HG02840 (cell line): Measurements from ENCODE around the gene APH1B.

ENCODE experiments used
- ATAC-seq: cut with Tn5 transposase; IDR thresholded peaks from one replicate; pipeline ENCODE4 v1.9.1; 2021; ENCODE audit warnings: mild to moderate bottlenecking, moderate library complexity, moderate number of reproducible peaks; ENCODE audit not compliant: unreplicated experiment, low FRiP score

The APH1B gene

DNA sequence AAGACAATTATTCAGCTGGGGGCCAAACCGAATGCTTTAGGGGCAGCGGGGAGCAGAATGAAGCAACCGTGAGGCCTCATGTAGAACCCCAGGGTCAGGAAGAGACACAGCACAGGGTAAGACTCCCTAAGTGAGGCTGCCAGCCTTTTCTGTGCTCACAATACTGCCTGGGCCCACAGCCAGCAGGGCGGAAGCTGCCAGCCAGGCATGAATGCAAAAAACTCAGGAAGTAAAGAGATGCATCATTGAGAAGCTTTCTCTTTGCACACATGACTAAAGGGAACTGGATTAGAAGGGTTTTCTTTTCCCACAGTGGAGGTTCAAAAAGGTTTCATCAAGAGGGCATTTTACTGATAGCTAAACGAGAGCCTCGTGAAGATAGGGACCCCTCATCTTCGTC, 71.0 kb downstream of the APH1B start:
- no peak for ATAC-seq

GRCh38 chr15:63349156-63349555, 71.8 kb downstream of the APH1B start:
- ATAC-seq = no peak

DNA sequence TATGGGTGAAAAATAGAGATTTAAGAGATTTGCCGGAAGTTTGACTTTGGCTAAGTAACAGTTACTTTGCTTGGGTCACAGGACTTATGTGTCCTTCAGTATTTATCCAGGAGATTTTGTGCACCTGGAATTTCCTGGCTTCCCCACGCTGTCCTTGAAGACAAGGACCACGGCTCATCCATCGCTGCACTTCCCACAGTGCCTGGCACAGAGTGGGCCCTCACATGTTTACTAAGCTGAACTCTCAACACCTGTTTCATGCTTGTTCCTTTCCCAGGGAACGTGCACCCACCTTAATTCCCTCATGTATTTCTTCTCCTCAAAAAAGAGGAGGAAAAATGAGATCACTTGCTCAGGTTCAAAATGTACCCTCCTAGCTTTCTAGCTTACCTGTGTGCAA, 72.2 kb downstream of the APH1B start:
- no peak for ATAC-seq

- no peak for ATAC-seq
These were observed 72.8 kb downstream of the APH1B start for GRCh38 chr15:63350178-63350621.

DNA sequence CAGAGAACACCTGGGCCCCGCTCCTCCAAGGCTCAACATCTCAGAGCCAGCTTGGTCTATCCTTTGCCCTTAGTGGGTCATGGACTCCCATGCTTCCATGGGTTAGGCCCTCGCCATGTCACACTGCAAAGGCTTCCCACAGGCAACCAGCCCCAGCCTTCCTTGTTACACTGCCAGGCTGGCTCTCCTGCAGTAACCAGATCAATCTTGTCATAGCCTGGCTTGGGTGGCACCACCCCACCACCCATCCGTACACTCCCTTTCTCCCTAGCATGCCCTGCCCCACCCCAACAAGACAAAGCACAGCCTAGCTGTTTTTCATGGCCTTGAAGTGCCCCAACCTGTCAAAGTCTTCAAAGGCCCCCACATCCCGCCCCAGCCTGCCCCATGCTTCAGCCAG, 73.8 kb downstream of the APH1B start:
- no peak for ATAC-seq

GRCh38 chr15:63352808-63353207, 75.4 kb downstream of the APH1B start:
- ATAC-seq = no peak

GRCh38 chr15:63353261-63353660, 75.9 kb downstream of the APH1B start:
- ATAC-seq = no peak

GRCh38 chr15:63353887-63354286, 76.5 kb downstream of the APH1B start:
- no peak for ATAC-seq

- ATAC-seq = no peak
These were observed 77.6 kb downstream of the APH1B start for GRCh38 chr15:63354821-63355650.

DNA sequence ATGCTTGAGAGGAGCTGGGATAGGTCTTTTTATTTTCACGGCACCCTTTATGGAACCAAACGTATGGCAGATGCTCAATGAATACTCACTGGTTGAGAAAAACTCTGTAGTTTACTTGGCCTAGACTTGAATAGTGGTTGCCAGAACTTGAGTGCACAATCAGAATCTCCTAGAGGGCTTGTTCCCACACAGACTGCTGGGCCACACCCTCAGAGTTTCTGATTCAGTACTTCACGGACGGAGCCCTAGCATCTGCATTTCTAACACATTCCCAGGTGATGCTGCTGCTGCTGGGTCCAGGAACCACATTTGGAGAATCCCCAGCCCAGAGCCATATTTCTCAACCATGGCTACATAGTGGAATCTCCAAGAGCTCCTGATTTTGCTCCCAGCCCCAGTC, 79.7 kb downstream of the APH1B start:
- ATAC-seq = no peak

DNA sequence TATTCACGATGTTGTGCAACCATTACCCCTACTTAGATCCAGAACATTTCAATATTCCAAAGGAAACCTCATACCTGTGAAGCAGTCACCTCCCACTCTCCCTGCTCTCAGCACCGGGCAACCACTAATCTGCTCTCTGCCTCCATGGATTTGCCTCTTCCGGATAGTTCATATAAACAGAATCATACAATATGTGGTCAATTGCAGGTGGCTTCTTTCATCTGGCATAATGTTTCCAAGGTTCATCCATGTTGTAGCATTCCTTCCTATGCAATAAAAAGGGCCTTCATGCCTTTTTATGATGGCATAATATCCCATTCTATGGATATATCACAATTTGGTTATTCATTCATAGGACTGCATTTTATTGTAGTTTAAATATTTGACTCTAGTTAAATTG, 80.3 kb downstream of the APH1B start:
- no peak for ATAC-seq

DNA sequence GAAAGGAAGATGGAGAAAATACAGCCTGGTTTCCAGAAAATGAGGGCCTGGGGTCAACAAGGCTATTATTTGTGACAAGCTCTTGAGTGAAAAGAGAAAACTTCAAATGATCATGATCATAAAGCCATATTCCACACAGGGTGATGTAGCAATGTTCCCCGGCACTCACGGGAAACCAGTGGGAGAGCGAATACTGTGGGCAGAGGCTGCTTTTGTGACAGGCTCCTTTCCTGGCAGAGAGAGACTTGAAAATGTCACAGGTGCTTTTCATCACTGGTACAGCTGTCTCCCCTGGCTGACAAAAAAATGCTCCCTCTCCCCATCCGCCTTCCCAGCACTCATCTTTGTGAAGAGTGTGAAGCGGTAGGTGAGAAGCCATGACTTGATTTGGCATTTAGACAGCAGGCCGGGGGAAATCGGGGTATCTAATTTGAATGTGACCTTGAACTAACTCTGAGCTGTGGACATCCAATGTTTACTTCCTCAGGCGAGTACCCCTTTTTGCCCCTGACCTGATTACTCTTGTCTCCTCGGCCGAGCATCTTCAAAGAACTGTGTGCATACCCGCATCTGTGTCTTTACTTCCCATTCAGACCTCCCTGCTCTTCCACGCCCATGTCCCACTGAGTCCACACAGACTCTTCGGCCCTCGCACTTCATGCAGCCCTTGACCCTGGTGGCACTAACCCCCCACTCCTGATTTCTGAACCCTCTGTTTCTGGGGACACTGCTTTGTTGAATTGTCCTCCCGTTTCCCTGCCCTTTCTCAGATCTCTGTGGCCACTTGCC, 81.0 kb downstream of the APH1B start:
- ATAC-seq = no peak
